HT1080 (cell line): ENCODE results near the gene LDLRAD3. TPM values are rescaled to one million over a fixed set of nuclear protein-coding genes. Genes with fewer than 3 reads are reported as not detected.

Source experiments
- DNase-seq: peaks from one replicate; pipeline ENCODE4 v3.0.0-alpha.2; 2015; ENCODE audit warnings: low read depth
- total RNA-seq: library from RNA; depleted of rRNA; stranded (reverse); fragments of >200 nt; shearing (Covaris generic); gene quantifications from 2 replicates; pipeline ENCODE4 v1.2.3, GENCODE V29; 2014

LDLRAD3 gene
- total RNA-seq, 1 experiment from 2014 or later, result 14.5 TPM

- DNase-seq, result no peak
Observed at GRCh38 chr11:36071917-36072500, 128.1 kb downstream of the LDLRAD3 start.

GRCh38 chr11:36073411-36074203 lies 129.7 kb downstream of the LDLRAD3 start:
- peak; percentile 35 for DNase-seq

- peak; percentile 85 for DNase-seq
Observed at GRCh38 chr11:36074941-36075431, 131.1 kb downstream of the LDLRAD3 start.

- DNase-seq, result no peak
Observed at GRCh38 chr11:36077368-36077767, 133.5 kb downstream of the LDLRAD3 start.

GRCh38 chr11:36077886-36078685 lies 134.2 kb downstream of the LDLRAD3 start:
- peak; percentile 83 for DNase-seq

GRCh38 chr11:36078686-36079055 lies 134.8 kb downstream of the LDLRAD3 start:
- no peak for DNase-seq

- no peak for DNase-seq
Observed at GRCh38 chr11:36079878-36080675, 136.2 kb downstream of the LDLRAD3 start.

- no peak for DNase-seq
Observed at GRCh38 chr11:36081274-36081945, 137.5 kb downstream of the LDLRAD3 start.

GRCh38 chr11:36086366-36086765 lies 142.5 kb downstream of the LDLRAD3 start:
- DNase-seq, result no peak

- no peak for DNase-seq
Observed at GRCh38 chr11:36088266-36088972, 144.6 kb downstream of the LDLRAD3 start.

- no peak for DNase-seq
Observed at GRCh38 chr11:36089920-36090319, 146.1 kb downstream of the LDLRAD3 start.

GRCh38 chr11:36090356-36091109 lies 146.7 kb downstream of the LDLRAD3 start:
- DNase-seq, result no peak

GRCh38 chr11:36091256-36091811 lies 147.5 kb downstream of the LDLRAD3 start:
- DNase-seq, result peak; percentile 73

- no peak for DNase-seq
Observed at GRCh38 chr11:36092314-36093030, 148.6 kb downstream of the LDLRAD3 start.

- DNase-seq, result no peak
Observed at GRCh38 chr11:36093548-36093947, 149.7 kb downstream of the LDLRAD3 start.

- DNase-seq, result no peak
Observed at GRCh38 chr11:36094164-36094563, 150.3 kb downstream of the LDLRAD3 start.

- DNase-seq, result no peak
Observed at GRCh38 chr11:36095716-36096115, 151.9 kb downstream of the LDLRAD3 start.

GRCh38 chr11:36097219-36097650 lies 153.4 kb downstream of the LDLRAD3 start:
- DNase-seq, result no peak
